Neural crest cell (in vitro differentiated cells): ENCODE results near the gene ATF6. TPM values are rescaled to one million over a fixed set of nuclear protein-coding genes. Genes with fewer than 3 reads are reported as not detected.

Experiments used
- DNase-seq: peaks from one replicate; pipeline ENCODE4 v3.0.0; 2021; ENCODE audit warnings: low read depth, mixed read lengths, low spot score
- H3K27ac Mint-ChIP-seq: one replicate; pipeline ENCODE4 v1.8.0; 2021; ENCODE audit warnings: mild to moderate bottlenecking, mixed read lengths; ENCODE audit not compliant: unreplicated experiment
- H3K27me3 Mint-ChIP-seq: 2 replicates; pipeline ENCODE4 v1.8.0; 2021; ENCODE audit warnings: low read depth, mild to moderate bottlenecking, mixed read lengths
- H3K36me3 Mint-ChIP-seq: 2 replicates; pipeline ENCODE4 v1.8.0; 2021; ENCODE audit warnings: low read depth, mild to moderate bottlenecking, mixed read lengths
- H3K4me1 Mint-ChIP-seq: 2 replicates; pipeline ENCODE4 v1.8.0; 2021; ENCODE audit warnings: mixed read lengths
- H3K4me3 Mint-ChIP-seq: one replicate; pipeline ENCODE4 v1.8.0; 2021; ENCODE audit warnings: mild to moderate bottlenecking, mixed read lengths
- H3K9me3 Mint-ChIP-seq: 2 replicates; pipeline ENCODE4 v1.8.0; 2021; ENCODE audit warnings: mixed read lengths
- total RNA-seq: library from RNA; stranded (reverse); gene quantifications from 2 replicates; pipeline ENCODE4 v1.2.1, GENCODE V29; 2021
- TF ChIP-seq, protein P1 (sequence below): fragments of 200-600 bp; sonication (generic); conservative IDR thresholded peaks from 2 replicates; pipeline ENCODE4 v1.5.0; 2021; ENCODE audit warnings: antibody characterized with exemption, mild to moderate bottlenecking

ATF6 gene
- total RNA-seq, 1 donor from 2014 or later: 17.8 TPM

- no peak overlapping the region for H3K4me3 Mint-ChIP-seq
- H3K4me1 Mint-ChIP-seq: no peaks in the 10 kb centered on the region
- peaks cover 4% of the 10 kb centered on the region for H3K36me3 Mint-ChIP-seq
- DNase-seq: no peak
- no peak overlapping the region for H3K27ac Mint-ChIP-seq
- no peaks in the 10 kb centered on the region for H3K27me3 Mint-ChIP-seq
- no peaks in the 10 kb centered on the region for H3K9me3 Mint-ChIP-seq
- TF ChIP-seq, protein P1, sequence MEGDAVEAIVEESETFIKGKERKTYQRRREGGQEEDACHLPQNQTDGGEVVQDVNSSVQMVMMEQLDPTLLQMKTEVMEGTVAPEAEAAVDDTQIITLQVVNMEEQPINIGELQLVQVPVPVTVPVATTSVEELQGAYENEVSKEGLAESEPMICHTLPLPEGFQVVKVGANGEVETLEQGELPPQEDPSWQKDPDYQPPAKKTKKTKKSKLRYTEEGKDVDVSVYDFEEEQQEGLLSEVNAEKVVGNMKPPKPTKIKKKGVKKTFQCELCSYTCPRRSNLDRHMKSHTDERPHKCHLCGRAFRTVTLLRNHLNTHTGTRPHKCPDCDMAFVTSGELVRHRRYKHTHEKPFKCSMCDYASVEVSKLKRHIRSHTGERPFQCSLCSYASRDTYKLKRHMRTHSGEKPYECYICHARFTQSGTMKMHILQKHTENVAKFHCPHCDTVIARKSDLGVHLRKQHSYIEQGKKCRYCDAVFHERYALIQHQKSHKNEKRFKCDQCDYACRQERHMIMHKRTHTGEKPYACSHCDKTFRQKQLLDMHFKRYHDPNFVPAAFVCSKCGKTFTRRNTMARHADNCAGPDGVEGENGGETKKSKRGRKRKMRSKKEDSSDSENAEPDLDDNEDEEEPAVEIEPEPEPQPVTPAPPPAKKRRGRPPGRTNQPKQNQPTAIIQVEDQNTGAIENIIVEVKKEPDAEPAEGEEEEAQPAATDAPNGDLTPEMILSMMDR: no peak
Measured at GRCh38 chr1:161817176-161817730, 51.1 kb downstream of the ATF6 start.

DNA sequence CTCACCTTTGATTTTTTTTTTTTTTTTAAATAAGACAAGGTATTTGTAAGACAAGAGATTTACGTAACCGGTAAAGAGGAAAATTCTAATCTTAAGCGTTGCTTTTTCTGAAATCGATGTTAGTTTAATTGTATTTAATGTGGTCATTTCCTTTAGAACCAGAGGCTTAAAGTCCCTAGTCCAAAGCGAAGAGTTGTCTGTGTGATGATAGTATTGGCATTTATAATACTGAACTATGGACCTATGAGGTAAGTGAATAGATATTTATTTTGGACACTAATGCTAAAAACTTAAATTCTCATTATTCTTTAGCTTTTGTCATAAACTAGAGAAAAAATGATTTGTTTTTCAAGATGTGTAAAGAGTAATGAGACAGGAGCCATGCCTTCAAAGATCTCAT is 54.8 kb downstream of the ATF6 start:
- no peak overlapping the region for H3K4me3 Mint-ChIP-seq
- TF ChIP-seq, protein P1: no peak
- H3K27me3 Mint-ChIP-seq: no peaks in the 10 kb centered on the region
- no peaks in the 10 kb centered on the region for H3K4me1 Mint-ChIP-seq
- no peaks in the 10 kb centered on the region for H3K9me3 Mint-ChIP-seq
- H3K36me3 Mint-ChIP-seq: peaks cover 11% of the 10 kb centered on the region
- H3K27ac Mint-ChIP-seq: no peak overlapping the region
- no peak for DNase-seq

DNA sequence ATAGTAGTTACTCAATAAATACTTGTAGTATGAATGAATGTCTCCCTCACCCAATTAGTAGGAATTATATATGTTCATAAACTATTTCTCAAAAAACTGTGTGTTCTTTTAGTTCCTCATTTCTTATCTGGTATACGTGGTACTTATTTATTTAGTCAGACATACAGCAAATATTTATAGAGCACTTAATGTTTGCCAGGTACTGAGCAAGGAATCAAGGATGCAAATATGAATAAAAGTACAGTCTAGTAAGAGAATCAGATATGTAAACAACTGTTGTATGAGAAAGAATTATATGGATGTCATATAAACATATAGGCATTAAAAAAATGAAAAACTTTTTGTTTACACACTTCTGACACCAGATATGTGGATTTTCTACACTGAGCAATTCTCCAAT is 58.5 kb downstream of the ATF6 start:
- no peak overlapping the region for H3K4me3 Mint-ChIP-seq
- no peak overlapping the region for H3K27ac Mint-ChIP-seq

DNA sequence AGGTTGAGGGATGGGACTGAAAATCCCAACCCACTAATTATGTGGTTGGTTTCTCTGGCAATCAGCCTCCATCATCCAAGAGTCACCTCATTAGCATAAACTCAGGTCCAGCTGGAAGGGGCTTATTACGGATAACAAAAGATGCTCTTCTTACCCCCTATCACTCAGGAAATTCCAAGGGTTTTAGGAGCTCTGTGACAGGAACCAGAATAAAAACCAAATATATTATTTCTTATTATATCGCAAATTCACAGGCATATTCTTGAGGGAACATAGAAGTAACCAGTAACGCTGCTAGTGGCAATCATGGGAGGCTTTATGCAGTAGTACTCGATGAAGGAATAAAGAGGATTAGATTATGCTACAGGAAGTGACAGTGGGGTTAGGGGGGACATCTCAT is 59.7 kb downstream of the ATF6 start:
- Mint-ChIP-seq H3K27me3 (no peaks in the 10 kb centered on the region), H3K9me3 (peaks cover 3% of the 10 kb centered on the region), H3K4me3 (no peak overlapping the region), H3K4me1 (no peaks in the 10 kb centered on the region), H3K27ac (no peak overlapping the region), H3K36me3 (peaks cover 25% of the 10 kb centered on the region)
- TF ChIP-seq, protein P1: no peak
- DNase-seq: no peak

More for the DNA sequence above, 58.5 kb downstream of the ATF6 start:
- Mint-ChIP-seq H3K9me3 (peaks cover 3% of the 10 kb centered on the region), H3K36me3 (peaks cover 24% of the 10 kb centered on the region), H3K27me3 (no peaks in the 10 kb centered on the region), H3K4me1 (no peaks in the 10 kb centered on the region)
- TF ChIP-seq, protein P1: no peak
- DNase-seq: no peak

- H3K27ac Mint-ChIP-seq: no peak overlapping the region
Measured at GRCh38 chr1:161826478-161826877, 60.4 kb downstream of the ATF6 start.

More at GRCh38 chr1:161826478-161826877, 60.4 kb downstream of the ATF6 start:
- DNase-seq: no peak
- Mint-ChIP-seq H3K9me3 (peaks cover 3% of the 10 kb centered on the region), H3K36me3 (peaks cover 28% of the 10 kb centered on the region), H3K4me3 (no peak overlapping the region), H3K4me1 (no peaks in the 10 kb centered on the region), H3K27me3 (no peaks in the 10 kb centered on the region)
- TF ChIP-seq, protein P1: no peak
